ENCODE measurements around the gene ARHGAP28.

ARHGAP28 gene

GRCh38 chr18:6744816-6745455 lies 15.4 kb downstream of the ARHGAP28 start:
- H3K4ac ChIP-seq (ENCODE audit: low read depth in 1 of 2, low read length in 2 of 2), result no peak overlapping the region
- H2BK5ac ChIP-seq (ENCODE audit: low read depth, low read length, poor library complexity, severe bottlenecking), result no peak overlapping the region
- no peak overlapping the region for H3K27ac ChIP-seq (ENCODE audit: low read length, poor library complexity, severe bottlenecking)
- no peak overlapping the region for H3K23ac ChIP-seq (ENCODE audit: low read length in 2 of 2)
- WGBS, result no CpG with 5 or more reads among the region's 1 CpG
- H4K8ac ChIP-seq (ENCODE audit: low read length), result no peak overlapping the region
- H2BK15ac ChIP-seq (ENCODE audit: low read depth, poor library complexity, severe bottlenecking), result no peak overlapping the region
- H3K4me1 ChIP-seq (ENCODE audit: control insufficient read depth, insufficient read depth, low read depth, low read length), result peaks cover 14% of the 10 kb centered on the region
- no peak overlapping the region for H3K14ac ChIP-seq (ENCODE audit: low read length in 2 of 2)
- H3K9ac ChIP-seq (ENCODE audit: low read length), result no peak overlapping the region
- no peak overlapping the region for H3K4me2 ChIP-seq (ENCODE audit: low read length, poor library complexity, severe bottlenecking)
- no peak overlapping the region for H4K91ac ChIP-seq (ENCODE audit: low read length)
- DNase-seq, result no peak
- H2AFZ ChIP-seq (ENCODE audit: low read depth, low read length), result no peak overlapping the region
- H3K18ac ChIP-seq (ENCODE audit: low read depth in 1 of 2, low read length in 2 of 2), result no peak overlapping the region
- no peaks in the 10 kb centered on the region for H3K27me3 ChIP-seq (ENCODE audit: control insufficient read depth in 1 of 2, insufficient read depth in 1 of 2, low read length in 2 of 2)
- no peak overlapping the region for H3K4me3 ChIP-seq (ENCODE audit: insufficient read depth in 1 of 2, low read depth in 1 of 2, low read length in 2 of 2)
- H2AK5ac ChIP-seq (ENCODE audit: low read length, severe bottlenecking), result no peak overlapping the region
- H3K9me3 ChIP-seq (ENCODE audit: control insufficient read depth, low read length), result peaks cover 2% of the 10 kb centered on the region
- peaks cover 4% of the 10 kb centered on the region for H3K79me1 ChIP-seq (replicated peaks; ENCODE audit: low read length, poor library complexity, severe bottlenecking)
- no peak overlapping the region for H2BK120ac ChIP-seq (ENCODE audit: low read depth, low read length)
- H2BK12ac ChIP-seq (ENCODE audit: low read length in 2 of 2), result no peak overlapping the region
- no peaks in the 10 kb centered on the region for H3K36me3 ChIP-seq (ENCODE audit: control insufficient read depth in 1 of 2, insufficient read depth in 2 of 2, low read depth in 1 of 2, low read length in 2 of 2)

GRCh38 chr18:6745504-6746031 lies 16.1 kb downstream of the ARHGAP28 start:
- H4K8ac ChIP-seq (ENCODE audit: low read length), result no peak overlapping the region

DNA sequence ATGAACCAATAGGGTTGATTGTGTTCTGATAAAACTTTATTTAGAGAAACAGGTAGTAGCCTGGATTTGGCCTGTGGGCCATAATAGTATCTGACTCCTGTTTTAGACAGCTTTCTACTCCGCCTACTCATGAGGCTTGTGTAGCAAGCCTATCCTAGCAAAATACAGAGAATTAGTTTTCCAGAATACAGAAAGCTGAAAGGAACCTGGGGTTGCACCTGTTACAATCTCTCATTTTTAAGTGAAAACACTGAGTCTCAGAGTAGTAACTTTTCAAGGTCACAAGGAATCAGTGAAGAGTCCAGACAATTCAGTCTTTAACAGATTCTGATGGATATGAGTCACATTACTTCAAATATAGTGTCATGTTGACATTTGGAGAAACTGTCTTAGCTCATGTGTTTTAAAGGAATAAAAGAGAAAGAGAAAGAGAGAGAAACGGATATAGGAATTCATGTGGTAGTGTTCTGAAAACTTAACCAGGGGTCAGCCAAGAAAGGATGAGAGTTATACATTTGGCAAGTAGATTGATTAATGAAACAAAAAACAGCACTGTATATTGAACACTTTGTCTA lies 17.0 kb downstream of the ARHGAP28 start:
- peaks cover 8% of the 10 kb centered on the region for H3K9me3 ChIP-seq (ENCODE audit: control insufficient read depth, low read length)
- H2AK5ac ChIP-seq (ENCODE audit: low read length, severe bottlenecking), result peak overlapping the region; percentile 66
- H2BK5ac ChIP-seq (ENCODE audit: low read depth, low read length, poor library complexity, severe bottlenecking), result no peak overlapping the region
- H2AFZ ChIP-seq (ENCODE audit: low read depth, low read length), result no peak overlapping the region
- no peak overlapping the region for H3K18ac ChIP-seq (ENCODE audit: low read depth in 1 of 2, low read length in 2 of 2)
- H3K27ac ChIP-seq (ENCODE audit: low read length, poor library complexity, severe bottlenecking), result peak overlapping the region; percentile 73
- no peak overlapping the region for H4K8ac ChIP-seq (ENCODE audit: low read length)
- no peak overlapping the region for H3K14ac ChIP-seq (ENCODE audit: low read length in 2 of 2)
- no peak overlapping the region for H3K4ac ChIP-seq (ENCODE audit: low read depth in 1 of 2, low read length in 2 of 2)
- H3K4me1 ChIP-seq (ENCODE audit: control insufficient read depth, insufficient read depth, low read depth, low read length), result peaks cover 10% of the 10 kb centered on the region
- H3K23ac ChIP-seq (ENCODE audit: low read length in 2 of 2), result no peak overlapping the region
- H3K27me3 ChIP-seq (ENCODE audit: control insufficient read depth in 1 of 2, insufficient read depth in 1 of 2, low read length in 2 of 2), result no peaks in the 10 kb centered on the region
- H3K4me3 ChIP-seq (ENCODE audit: insufficient read depth in 1 of 2, low read depth in 1 of 2, low read length in 2 of 2), result no peak overlapping the region
- H3K79me1 ChIP-seq (replicated peaks; ENCODE audit: low read length, poor library complexity, severe bottlenecking), result peaks cover 5% of the 10 kb centered on the region
- peak; percentile 59 for DNase-seq
- H3K9ac ChIP-seq (ENCODE audit: low read length), result peak overlapping the region; percentile 29
- H2BK15ac ChIP-seq (ENCODE audit: low read depth, poor library complexity, severe bottlenecking), result no peak overlapping the region
- WGBS, result 64% methylated on average over 2 of the region's 2 CpGs
- no peaks in the 10 kb centered on the region for H3K36me3 ChIP-seq (ENCODE audit: control insufficient read depth in 1 of 2, insufficient read depth in 2 of 2, low read depth in 1 of 2, low read length in 2 of 2)
- H3K4me2 ChIP-seq (ENCODE audit: low read length, poor library complexity, severe bottlenecking), result peak overlapping the region; percentile 20
- H2BK12ac ChIP-seq (ENCODE audit: low read length in 2 of 2), result no peak overlapping the region
- H2BK120ac ChIP-seq (ENCODE audit: low read depth, low read length), result no peak overlapping the region
- no peak overlapping the region for H4K91ac ChIP-seq (ENCODE audit: low read length)

More at GRCh38 chr18:6745504-6746031, 16.1 kb downstream of the ARHGAP28 start:
- Histone ChIP-seq H4K91ac (ENCODE audit: low read length) (no peak overlapping the region), H3K14ac (ENCODE audit: low read length in 2 of 2) (no peak overlapping the region), H2BK12ac (ENCODE audit: low read length in 2 of 2) (peak overlapping the region; percentile 12 to 44), H3K9ac (ENCODE audit: low read length) (no peak overlapping the region), H3K27me3 (ENCODE audit: control insufficient read depth in 1 of 2, insufficient read depth in 1 of 2, low read length in 2 of 2) (no peaks in the 10 kb centered on the region), H2AFZ (ENCODE audit: low read depth, low read length) (no peak overlapping the region), H2BK5ac (ENCODE audit: low read depth, low read length, poor library complexity, severe bottlenecking) (no peak overlapping the region), H2BK15ac (ENCODE audit: low read depth, poor library complexity, severe bottlenecking) (no peak overlapping the region), H3K36me3 (ENCODE audit: control insufficient read depth in 1 of 2, insufficient read depth in 2 of 2, low read depth in 1 of 2, low read length in 2 of 2) (no peaks in the 10 kb centered on the region), H3K4ac (ENCODE audit: low read depth in 1 of 2, low read length in 2 of 2) (no peak overlapping the region), H2BK120ac (ENCODE audit: low read depth, low read length) (no peak overlapping the region), H3K23ac (ENCODE audit: low read length in 2 of 2) (no peak overlapping the region), H3K18ac (ENCODE audit: low read depth in 1 of 2, low read length in 2 of 2) (peak overlapping the region in 1 of 2 experiments; percentile 28), H3K4me2 (ENCODE audit: low read length, poor library complexity, severe bottlenecking) (no peak overlapping the region), H2AK5ac (ENCODE audit: low read length, severe bottlenecking) (peak overlapping the region; percentile 11), H3K79me1 (replicated peaks; ENCODE audit: low read length, poor library complexity, severe bottlenecking) (peaks cover 5% of the 10 kb centered on the region), H3K4me3 (ENCODE audit: insufficient read depth in 1 of 2, low read depth in 1 of 2, low read length in 2 of 2) (no peak overlapping the region), H3K27ac (ENCODE audit: low read length, poor library complexity, severe bottlenecking) (no peak overlapping the region), H3K9me3 (ENCODE audit: control insufficient read depth, low read length) (peaks cover 8% of the 10 kb centered on the region), H3K4me1 (ENCODE audit: control insufficient read depth, insufficient read depth, low read depth, low read length) (peaks cover 12% of the 10 kb centered on the region)
- DNase-seq, result no peak
- WGBS, result 91% methylated on average over 5 of the region's 5 CpGs

DNA sequence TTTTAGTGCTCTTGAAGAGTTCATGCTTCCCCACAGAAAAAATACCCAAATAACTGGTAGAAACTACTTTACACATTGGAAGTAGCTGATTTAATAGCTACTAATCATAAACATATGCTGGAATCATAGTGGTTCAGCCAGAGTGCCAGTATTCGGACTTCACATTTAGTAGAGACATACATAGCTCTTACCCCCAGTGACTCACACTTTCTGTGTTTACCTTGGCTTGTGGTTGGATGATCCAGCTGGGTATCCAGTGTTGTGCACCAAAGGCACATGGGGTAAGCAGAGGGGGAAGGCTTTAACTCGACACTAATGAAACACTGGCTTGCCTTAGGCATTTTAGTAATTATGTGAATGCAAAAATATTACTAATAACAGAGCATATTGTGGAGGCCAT lies 18.1 kb downstream of the ARHGAP28 start:
- Histone ChIP-seq H3K36me3 (ENCODE audit: control insufficient read depth in 1 of 2, insufficient read depth in 2 of 2, low read depth in 1 of 2, low read length in 2 of 2) (no peaks in the 10 kb centered on the region), H3K4ac (ENCODE audit: low read depth in 1 of 2, low read length in 2 of 2) (no peak overlapping the region), H3K27ac (ENCODE audit: low read length, poor library complexity, severe bottlenecking) (peak overlapping the region; percentile 61), H2BK15ac (ENCODE audit: low read depth, poor library complexity, severe bottlenecking) (no peak overlapping the region), H3K27me3 (ENCODE audit: control insufficient read depth in 1 of 2, insufficient read depth in 1 of 2, low read length in 2 of 2) (no peaks in the 10 kb centered on the region), H2BK5ac (ENCODE audit: low read depth, low read length, poor library complexity, severe bottlenecking) (no peak overlapping the region), H3K4me2 (ENCODE audit: low read length, poor library complexity, severe bottlenecking) (no peak overlapping the region), H3K79me1 (replicated peaks; ENCODE audit: low read length, poor library complexity, severe bottlenecking) (peaks cover 3% of the 10 kb centered on the region), H4K91ac (ENCODE audit: low read length) (no peak overlapping the region), H3K4me1 (ENCODE audit: control insufficient read depth, insufficient read depth, low read depth, low read length) (peaks cover 10% of the 10 kb centered on the region), H2BK120ac (ENCODE audit: low read depth, low read length) (no peak overlapping the region), H3K18ac (ENCODE audit: low read depth in 1 of 2, low read length in 2 of 2) (no peak overlapping the region), H4K8ac (ENCODE audit: low read length) (no peak overlapping the region), H3K9me3 (ENCODE audit: control insufficient read depth, low read length) (peaks cover 8% of the 10 kb centered on the region), H3K14ac (ENCODE audit: low read length in 2 of 2) (no peak overlapping the region), H2BK12ac (ENCODE audit: low read length in 2 of 2) (no peak overlapping the region), H2AK5ac (ENCODE audit: low read length, severe bottlenecking) (no peak overlapping the region), H3K23ac (ENCODE audit: low read length in 2 of 2) (no peak overlapping the region), H3K4me3 (ENCODE audit: insufficient read depth in 1 of 2, low read depth in 1 of 2, low read length in 2 of 2) (peak overlapping the region in 1 of 2 experiments; percentile 32), H3K9ac (ENCODE audit: low read length) (peak overlapping the region; percentile 5), H2AFZ (ENCODE audit: low read depth, low read length) (no peak overlapping the region)
- WGBS, result no CpG with 5 or more reads among the region's 2 CpGs
- DNase-seq, result peak; percentile 90
